ENCODE data around the gene SPTBN1. TPM values are rescaled to one million over a fixed set of nuclear protein-coding genes. Genes with fewer than 3 reads are reported as not detected.

SPTBN1 gene
- total and polyA plus RNA-seq, 2 experiments from 2014 or later: 58.1 to 204 TPM

GRCh38 chr2:54569745-54570301 is 113.7 kb downstream of the SPTBN1 start:
- Histone ChIP-seq H3K4me2 (peak overlapping the region; percentile 75), H2AFZ (no peak overlapping the region), H3K27me3 (ENCODE audit: insufficient read depth) (no peaks in the 10 kb centered on the region), H3K4me1 (ENCODE audit: insufficient read depth) (peaks cover 59% of the 10 kb centered on the region), H3K27ac (ENCODE audit: low read depth) (peak overlapping the region; percentile 80; the same call in 1 of the 2 replicates), H3K79me2 (replicated peaks; ENCODE audit: insufficient read depth) (peaks cover 100% of the 10 kb centered on the region), H3K9me2 (ENCODE audit: insufficient read depth) (no peaks in the 10 kb centered on the region), H3K4me3 (peak overlapping the region; percentile 34), H3F3A (replicated peaks; ENCODE audit: low read depth) (no peaks in the 10 kb centered on the region), H4K20me1 (replicated peaks; ENCODE audit: insufficient read depth) (peaks cover 82% of the 10 kb centered on the region), H3K36me3 (ENCODE audit: insufficient read depth) (no peaks in the 10 kb centered on the region)
- H3K27me3 Mint-ChIP-seq (ENCODE audit: insufficient read depth, low read depth, poor library complexity): peaks cover 4% of the 10 kb centered on the region
- TF ChIP-seq JUNB (IDR thresholded peaks at IDR 0.05; ENCODE audit: unreplicated experiment) (no peak), STAT1 (IDR thresholded peaks at IDR 0.05; ENCODE audit: unreplicated experiment) (no peak), ZNF331 (CRISPR knock-in tag; IDR thresholded peaks at IDR 0.05; ENCODE audit: low read depth) (no peak), NANOG (IDR thresholded peaks at IDR 0.05; ENCODE audit: borderline replicate concordance) (no peak), POLR2AphosphoS5 (IDR thresholded peaks at IDR 0.05; ENCODE audit: low read depth) (no peak), ZNF114 (CRISPR knock-in tag; IDR thresholded peaks at IDR 0.05) (no peak), EZH2phosphoT487 (IDR thresholded peaks at IDR 0.05; ENCODE audit: unreplicated experiment) (no peak), ETS1 (IDR thresholded peaks at IDR 0.05) (no peak), CREB1 (CRISPR knock-in tag; IDR thresholded peaks at IDR 0.05; ENCODE audit: low read depth) (no peak), ZNF462 (CRISPR knock-in tag; IDR thresholded peaks at IDR 0.05) (no peak), CTCF (conservative IDR thresholded peaks at IDR 0.05; ENCODE audit: low read depth in 2 of 2) (no peak), EZH2 (IDR thresholded peaks at IDR 0.05; ENCODE audit: low read depth, unreplicated experiment) (no peak), REST (IDR thresholded peaks at IDR 0.05; ENCODE audit: unreplicated experiment) (no peak)
- H3K4me3 Mint-ChIP-seq: peak overlapping the region; percentile 35
- DNase-seq (ENCODE audit: low spot score) (no peak), ATAC-seq (peak; percentile 83)
- peaks cover 63% of the 10 kb centered on the region for H3K4me1 Mint-ChIP-seq
- peaks cover 16% of the 10 kb centered on the region for H3K36me3 Mint-ChIP-seq (ENCODE audit: low read depth)
- H3K9me3 Mint-ChIP-seq: peaks cover 6% of the 10 kb centered on the region
- H3K27ac Mint-ChIP-seq: peak overlapping the region; percentile 75

All from GM23338 (cell line).